Ovary (tissue), 9 donors: ENCODE data around the gene EID3. TPM values are rescaled to one million over a fixed set of nuclear protein-coding genes. Genes with fewer than 3 reads are reported as not detected.
"Not testable (repeated sequence)": the region's sequence is repeated elsewhere in the genome, so short reads cannot be mapped to it uniquely, and the experiment has no call there.

Source experiments
- DNase-seq, 5 donors: peaks; one replicate each; pipeline ENCODE4 v3.0.0-alpha.2; 2019 to 2020
- H3K27ac ChIP-seq, 2 donors: fragments of 200-600 bp; one replicate each; pipeline versions ENCODE4 v1.5.1 to v1.8.0; 2019 to 2022
- H3K27me3 ChIP-seq: fragments of 200-600 bp; one replicate; pipeline ENCODE4 v1.8.0; 2022
- H3K36me3 ChIP-seq: fragments of 200-600 bp; sonication (generic); one replicate; pipeline ENCODE4 v1.5.1; 2019
- H3K4me1 ChIP-seq: one replicate; pipeline ENCODE4 v1.8.1; 2013; ENCODE audit warnings: mild to moderate bottlenecking, moderate library complexity; ENCODE audit not compliant: insufficient read depth
- H3K4me3 ChIP-seq: fragments of 200-600 bp; sonication (generic); one replicate; pipeline ENCODE4 v1.5.1; 2017
- H3K9me3 ChIP-seq, 2 donors: fragments of 200-600 bp in 1 of 2; sonication (generic) in 1 of 2; one replicate each; pipeline versions ENCODE4 v1.5.1 to v1.8.1; 2013 to 2019; ENCODE audit warnings: mild to moderate bottlenecking in 1 of 2, moderate library complexity in 1 of 2
- EP300 ChIP-seq: sonication (generic); formaldehyde crosslinking; IDR thresholded peaks from one replicate; pipeline ENCODE4 v1.6.1; 2017; ENCODE audit warnings: antibody characterized with exemption
- POLR2A ChIP-seq: fragments of 450-650 bp; IDR thresholded peaks from one replicate; pipeline ENCODE4 v1.6.1; 2017; ENCODE audit warnings: antibody characterized with exemption, mild to moderate bottlenecking, moderate library complexity
- WGBS, 3 donors: extraction: QIAGEN DNeasy Blood & Tissue Kit in 1 of 3; methylation state at CpG; one replicate each; pipeline versions ENCODE4 v1.1.5 to v1.1.7; 2013 to 2017; 5-methylcytosine and 5-hydroxymethylcytosine counted together
- intact Hi-C, 4 donors: fragments of 100-400 bp; cut with DNase I; formaldehyde crosslinking; loops; one replicate each; pipeline versions ENCODE4 v1.11.0 to v1.15.1; 2022 to 2023
- polyA plus RNA-seq, 2 donors: library from polyadenylated mRNA; stranded (reverse); fragments of 200-250 nt in 1 of 2; fragments of 350-450 nt in 1 of 2; fragmentation: Illumina TruSeq in 1 of 2; extraction: RNeasy Lipid Tissue Mini Kit (QIAGEN cat#74804) in 1 of 2; gene quantifications; one replicate each; pipeline ENCODE4 v1.2.3, GENCODE V29; 2013 to 2014
- total RNA-seq, 7 donors: library from RNA; depleted of rRNA in 2 of 7; stranded (reverse); fragments of >200 nt in 2 of 7; fragmentation: NEBNext Ultra II Directional in 3 of 7; extraction: Animal tissue kit (Norgen Biotek cat#: 25700) in 3 of 7; gene quantifications; one replicate each; pipeline versions ENCODE4 v1.1.0 to v1.2.4, GENCODE V29; 2016 to 2023
- TF ChIP-seq, protein P1 (sequence below), 3 donors: fragments of 450-650 bp in 2 of 3; fragments of 200-600 bp in 1 of 3; IDR thresholded peaks; one replicate each; pipeline versions ENCODE4 v1.5.1 to v1.8.0; 2016 to 2022; ENCODE audit warnings: antibody characterized with exemption in 3 of 3, mild to moderate bottlenecking in 1 of 3
- donor health status: DM: no; HTN: no; CAD: no; lungs with moderate emphysema.
- donor health status: DM: no; HTN: no; CAD: no.
- donor health status: Bipolar disorder and iron deficiency.
- donor health status: DM: yes; HTN: yes; CAD: no.
- donor health status: DM: no; HTN: no; CAD: no.
- donor health status: DM: yes; HTN: yes; CAD: no.

Gene EID3
- total and polyA plus RNA-seq, 9 donors, result 3.0 to 23.4 (median 6.2) TPM

DNA sequence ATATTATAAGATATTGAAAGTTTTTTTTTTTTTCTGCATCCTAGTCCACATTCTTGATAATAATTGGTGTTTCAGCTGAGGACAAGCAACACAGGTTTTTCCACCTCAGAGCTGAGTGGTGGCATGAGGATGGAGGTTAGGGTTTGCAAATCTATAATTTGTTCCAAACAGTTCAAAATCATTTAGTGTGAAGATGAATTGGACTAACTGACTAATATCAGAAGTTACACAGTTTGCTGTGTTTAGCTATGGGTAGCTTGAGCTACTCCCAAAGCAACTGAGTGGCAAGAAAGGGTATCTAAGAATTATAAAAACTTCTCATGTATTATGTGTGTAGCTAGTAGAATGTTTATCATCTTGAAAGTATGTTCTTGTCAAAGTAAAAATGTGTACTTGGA, 17.1 kb downstream of the EID3 start:
- no peak overlapping the region for H3K4me3 ChIP-seq
- H3K4me1 ChIP-seq, result peaks cover 3% of the 10 kb centered on the region
- TF ChIP-seq EP300, result no peak
- TF ChIP-seq POLR2A, result no peak
- TF ChIP-seq, protein P1, sequence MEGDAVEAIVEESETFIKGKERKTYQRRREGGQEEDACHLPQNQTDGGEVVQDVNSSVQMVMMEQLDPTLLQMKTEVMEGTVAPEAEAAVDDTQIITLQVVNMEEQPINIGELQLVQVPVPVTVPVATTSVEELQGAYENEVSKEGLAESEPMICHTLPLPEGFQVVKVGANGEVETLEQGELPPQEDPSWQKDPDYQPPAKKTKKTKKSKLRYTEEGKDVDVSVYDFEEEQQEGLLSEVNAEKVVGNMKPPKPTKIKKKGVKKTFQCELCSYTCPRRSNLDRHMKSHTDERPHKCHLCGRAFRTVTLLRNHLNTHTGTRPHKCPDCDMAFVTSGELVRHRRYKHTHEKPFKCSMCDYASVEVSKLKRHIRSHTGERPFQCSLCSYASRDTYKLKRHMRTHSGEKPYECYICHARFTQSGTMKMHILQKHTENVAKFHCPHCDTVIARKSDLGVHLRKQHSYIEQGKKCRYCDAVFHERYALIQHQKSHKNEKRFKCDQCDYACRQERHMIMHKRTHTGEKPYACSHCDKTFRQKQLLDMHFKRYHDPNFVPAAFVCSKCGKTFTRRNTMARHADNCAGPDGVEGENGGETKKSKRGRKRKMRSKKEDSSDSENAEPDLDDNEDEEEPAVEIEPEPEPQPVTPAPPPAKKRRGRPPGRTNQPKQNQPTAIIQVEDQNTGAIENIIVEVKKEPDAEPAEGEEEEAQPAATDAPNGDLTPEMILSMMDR (IDR thresholded peaks at IDR 0.05), result no peak
- H3K27ac ChIP-seq, result no peak overlapping the region
- intact Hi-C loops, result no loop called here
- no peaks in the 10 kb centered on the region for H3K9me3 ChIP-seq
- no peaks in the 10 kb centered on the region for H3K27me3 ChIP-seq
- no peak for DNase-seq
- no peaks in the 10 kb centered on the region for H3K36me3 ChIP-seq

DNA sequence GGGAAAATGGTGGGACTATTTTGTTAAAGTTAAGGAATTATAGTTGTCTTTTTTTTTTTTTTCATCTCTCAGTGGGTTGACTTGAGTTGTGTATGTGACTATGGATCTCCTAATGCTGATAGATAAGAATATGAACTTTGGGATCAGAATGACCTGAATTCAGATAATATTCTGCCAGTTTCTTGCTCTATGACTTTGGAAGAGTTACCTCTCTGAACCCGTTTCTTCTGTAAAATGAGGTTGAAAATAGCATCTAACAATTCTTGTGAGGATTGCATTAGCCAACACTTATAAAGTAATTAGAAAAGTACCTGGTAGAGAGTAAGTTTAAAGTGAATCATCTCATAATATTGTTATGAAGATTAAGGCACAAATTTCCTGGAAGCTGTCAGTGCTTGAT, 18.4 kb downstream of the EID3 start:
- intact Hi-C loops, result no loop called here
- no peaks in the 10 kb centered on the region for H3K9me3 ChIP-seq
- H3K4me3 ChIP-seq, result no peak overlapping the region
- H3K36me3 ChIP-seq, result no peaks in the 10 kb centered on the region
- H3K4me1 ChIP-seq, result peaks cover 1% of the 10 kb centered on the region
- H3K27ac ChIP-seq, result no peak overlapping the region
- H3K27me3 ChIP-seq, result no peaks in the 10 kb centered on the region
- DNase-seq, result no peak
- 94 to 100% (median 96%) methylated on average over 1 of the region's 1 CpG for WGBS, 3 donors
- no peak for TF ChIP-seq EP300
- TF ChIP-seq POLR2A, result no peak
- TF ChIP-seq, protein P1 (IDR thresholded peaks at IDR 0.05), result no peak

DNA sequence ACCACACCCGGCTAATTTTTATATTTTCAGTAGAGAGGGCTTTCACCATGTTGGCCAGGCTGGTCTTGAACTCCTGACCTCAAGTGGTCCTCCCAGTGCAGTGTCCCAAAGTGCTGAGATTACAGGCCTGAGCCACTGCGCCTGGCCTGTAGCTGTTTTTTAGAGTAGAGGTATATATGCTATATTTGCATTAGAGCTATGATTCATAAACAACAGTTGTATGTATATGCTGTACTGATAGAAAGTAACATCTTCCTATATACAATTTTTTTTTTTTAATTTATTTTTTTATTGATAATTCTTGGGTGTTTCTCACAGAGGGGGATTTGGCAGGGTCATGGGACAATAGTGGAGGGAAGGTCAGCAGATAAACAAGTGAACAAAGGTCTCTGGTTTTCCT, 19.0 kb downstream of the EID3 start:
- WGBS, 3 donors, result 96 to 100% (median 100%) methylated on average over 2 of the region's 2 CpGs

DNA sequence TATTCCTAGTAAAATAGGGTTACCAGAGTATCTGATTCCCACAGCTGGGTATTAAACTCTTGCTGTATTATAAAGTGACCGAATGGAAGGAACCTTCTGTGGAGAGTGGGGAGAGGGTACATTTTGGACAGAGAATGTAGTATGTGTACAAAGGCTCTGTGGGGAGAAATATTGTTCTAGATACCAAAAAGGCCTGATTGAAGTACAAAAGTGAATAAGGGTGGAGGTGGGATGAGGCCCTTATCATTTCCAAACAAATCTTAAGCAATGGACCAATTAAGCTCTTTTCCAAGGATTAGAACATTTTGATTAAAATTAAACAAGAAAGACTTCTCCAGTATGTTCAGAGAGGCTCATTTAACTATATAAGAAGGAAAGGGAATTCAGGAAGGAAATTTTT, 20.4 kb downstream of the EID3 start:
- no peak for DNase-seq
- H3K27me3 ChIP-seq, result no peaks in the 10 kb centered on the region
- 97 to 98% (median 97%) methylated on average over 1 of the region's 1 CpG for WGBS, 3 donors
- no peaks in the 10 kb centered on the region for H3K4me1 ChIP-seq
- H3K4me3 ChIP-seq, result no peak overlapping the region
- no peak overlapping the region for H3K27ac ChIP-seq
- TF ChIP-seq POLR2A (no peak), EP300 (no peak)
- TF ChIP-seq, protein P1 (IDR thresholded peaks at IDR 0.05), result no peak
- no peaks in the 10 kb centered on the region for H3K36me3 ChIP-seq
- intact Hi-C loops, result no loop called here
- no peaks in the 10 kb centered on the region for H3K9me3 ChIP-seq

More for the DNA sequence above, 19.0 kb downstream of the EID3 start:
- H3K4me1 ChIP-seq, H3K4me3 ChIP-seq, intact Hi-C loops, H3K36me3 ChIP-seq, DNase-seq, H3K9me3 ChIP-seq, H3K27ac ChIP-seq, H3K27me3 ChIP-seq: not testable (repeated sequence)

DNA sequence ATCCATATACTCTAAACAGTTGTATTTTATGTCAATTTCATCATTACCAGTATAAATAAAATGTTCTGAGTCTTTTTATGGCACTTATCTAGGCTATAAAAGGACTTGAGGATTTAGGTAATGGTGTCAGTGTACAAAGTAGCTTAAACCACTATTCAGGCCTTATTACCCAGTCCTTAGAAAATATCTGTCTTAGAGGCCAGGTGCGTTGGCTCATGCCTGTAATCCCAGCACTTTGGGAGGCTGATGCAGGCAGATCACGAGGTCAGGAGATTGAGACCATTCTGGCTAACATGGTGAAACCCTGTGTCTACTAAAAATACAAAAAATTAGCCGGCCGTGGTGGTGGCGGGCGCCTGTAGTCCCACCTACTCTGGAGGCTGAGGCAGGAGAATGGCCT, 24.7 kb downstream of the EID3 start:
- H3K36me3 ChIP-seq, result not testable (repeated sequence)

DNA sequence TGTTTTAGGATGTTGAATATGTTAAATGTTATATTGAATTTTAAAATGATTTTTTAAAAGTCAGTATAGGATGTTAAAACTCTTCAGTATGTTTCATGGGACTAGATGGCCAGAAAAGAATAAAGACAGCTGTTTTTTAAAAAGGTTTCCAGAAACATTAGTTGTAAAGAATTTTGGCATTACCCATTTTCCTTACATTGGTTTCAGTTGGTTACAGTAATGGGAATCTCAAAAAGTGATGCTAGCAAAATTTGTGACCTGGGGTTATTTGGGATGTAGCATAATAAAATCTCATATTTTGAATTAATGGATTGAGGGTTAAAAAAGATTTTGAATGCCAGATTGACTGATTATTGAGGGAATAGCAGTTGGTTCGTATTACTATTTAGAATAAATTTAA, 25.3 kb downstream of the EID3 start:
- Histone ChIP-seq H3K27ac (no peak overlapping the region), H3K36me3 (no peaks in the 10 kb centered on the region)
- intact Hi-C loops, result no loop called here

More for the DNA sequence above, 24.7 kb downstream of the EID3 start:
- WGBS, 3 donors, result 88 to 95% (median 91%) methylated on average over 6 of the region's 6 CpGs
- H3K9me3 ChIP-seq, DNase-seq, intact Hi-C loops, H3K4me3 ChIP-seq, H3K27me3 ChIP-seq, H3K4me1 ChIP-seq, H3K27ac ChIP-seq: not testable (repeated sequence)

More for the DNA sequence above, 25.3 kb downstream of the EID3 start:
- Histone ChIP-seq H3K9me3 (no peaks in the 10 kb centered on the region), H3K4me3 (no peak overlapping the region), H3K27me3 (no peaks in the 10 kb centered on the region), H3K4me1 (no peaks in the 10 kb centered on the region)
- TF ChIP-seq, protein P1 (IDR thresholded peaks at IDR 0.05), result no peak
- TF ChIP-seq POLR2A, result no peak
- TF ChIP-seq EP300, result no peak
- WGBS, 3 donors, result 89 to 95% (median 94%) methylated on average over 1 of the region's 1 CpG
- no peak for DNase-seq
